Occipital lobe (tissue), 2 donors: ENCODE results near the gene ATIC. TPM values are rescaled to one million over a fixed set of nuclear protein-coding genes. Genes with fewer than 3 reads are reported as not detected.

Experiments
- DNase-seq: peaks from one replicate; lab custom pipeline; 2025; lab: John Stamatoyannopoulos, UW
- total RNA-seq: library from RNA; depleted of rRNA; stranded (reverse); fragments of >200 nt; gene quantifications from one replicate; pipeline ENCODE4 v1.2.3, GENCODE V29; 2014

Gene ATIC
- total RNA-seq, 1 donor from 2014 or later = 18.6 TPM

GRCh38 chr2:215399067-215399716 is 87.3 kb downstream of the ATIC start:
- DNase-seq = no peak

Other genes with a start within 250 kb of the ATIC start
- 0.47 TPM for gene ABCA12, start 173.4 kb upstream of the ATIC start, total RNA-seq
- gene FN1, start 124.0 kb downstream of the ATIC start, total RNA-seq = 85.5 TPM